HS-27A (cell line): ENCODE measurements around the gene ATP5PB.

Source experiments
- DNase-seq: peaks from one replicate; pipeline ENCODE4 v3.0.0-alpha.2; 2012; ENCODE audit warnings: low read depth, missing footprints

ATP5PB gene

GRCh38 chr1:111507411-111508201 lies 58.3 kb downstream of the ATP5PB start:
- peak; percentile 39 for DNase-seq

GRCh38 chr1:111509997-111510375 lies 60.7 kb downstream of the ATP5PB start:
- DNase-seq = no peak

GRCh38 chr1:111511370-111511769 lies 62.1 kb downstream of the ATP5PB start:
- no peak for DNase-seq
